HepG2 (cell line): ENCODE results near the gene RBM44. TPM values are rescaled to one million over a fixed set of nuclear protein-coding genes. Genes with fewer than 3 reads are reported as not detected.

Experiments
- ATF4 ChIP-seq, 2 experiments: fragments of 450-650 bp in 1 of 2; sonication (generic) in 1 of 2; formaldehyde crosslinking; IDR thresholded peaks; 2 replicates each; pipeline versions ENCODE4 v1.5.0 to v1.8.0; 2020 to 2022; ENCODE audit warnings: mild to moderate bottlenecking in 1 of 2, missing genetic modification reagents in 1 of 2
- DMTF1 ChIP-seq: sonication (generic); formaldehyde crosslinking; IDR thresholded peaks from 2 replicates; pipeline ENCODE4 v1.4.0; 2020; ENCODE audit warnings: mild to moderate bottlenecking, missing genetic modification reagents
- DNMT1 ChIP-seq: sonication (generic); formaldehyde crosslinking; IDR thresholded peaks from 2 replicates; pipeline ENCODE4 v1.5.1; 2020; ENCODE audit warnings: mild to moderate bottlenecking, missing genetic modification reagents
- DR1 ChIP-seq: sonication (generic); formaldehyde crosslinking; IDR thresholded peaks from 2 replicates; pipeline ENCODE4 v1.8.0; 2021; ENCODE audit warnings: mild to moderate bottlenecking, missing genetic modification reagents, inconsistent platforms
- ELK4 ChIP-seq: sonication (generic); formaldehyde crosslinking; IDR thresholded peaks from 2 replicates; pipeline ENCODE4 v1.9.0; 2021; ENCODE audit warnings: missing genetic modification reagents, borderline replicate concordance
- PRPF4 ChIP-seq: fragments of 200-400 bp; formaldehyde crosslinking; IDR thresholded peaks from 2 replicates; pipeline ENCODE4 v1.6.1; 2016; ENCODE audit warnings: low read length, low read depth; ENCODE audit not compliant: poor library complexity, severe bottlenecking
- SIN3B ChIP-seq: fragments of 150-350 bp; IDR thresholded peaks from 2 replicates; pipeline ENCODE4 v1.6.1; 2014; ENCODE audit warnings: low read length
- SMARCE1 ChIP-seq: fragments of 450-650 bp; IDR thresholded peaks from 2 replicates; pipeline ENCODE4 v1.6.1; 2017; ENCODE audit warnings: borderline replicate concordance
- ZFP36L2 ChIP-seq: sonication (generic); formaldehyde crosslinking; IDR thresholded peaks from 2 replicates; pipeline ENCODE4 v1.4.0; 2020; ENCODE audit warnings: missing genetic modification reagents
- ZNF10 ChIP-seq: sonication (generic); formaldehyde crosslinking; IDR thresholded peaks from 2 replicates; pipeline ENCODE4 v1.4.0; 2020; ENCODE audit warnings: mild to moderate bottlenecking, low read depth, missing genetic modification reagents, borderline replicate concordance
- ZNF431 ChIP-seq: sonication (generic); formaldehyde crosslinking; IDR thresholded peaks from 2 replicates; pipeline ENCODE4 v1.9.0; 2022; ENCODE audit warnings: missing genetic modification reagents, low read depth, mild to moderate bottlenecking, borderline replicate concordance
- ZNF446 ChIP-seq: sonication (generic); formaldehyde crosslinking; IDR thresholded peaks from 2 replicates; pipeline ENCODE4 v1.5.0; 2020; ENCODE audit warnings: mild to moderate bottlenecking, missing genetic modification reagents
- ZNF792 ChIP-seq: IDR thresholded peaks from 2 replicates; pipeline ENCODE4 v1.6.1; 2016
- polyA plus RNA-seq, 8 experiments: library from polyadenylated mRNA; depleted of rRNA in 3 of 8; stranded (reverse) in 7 of 8; unstranded in 1 of 8; fragments of >200 nt; fragmentation: Illumina TruSeq in 4 of 8; extraction: Trizol in 4 of 8; gene quantifications; 2 replicates each; pipeline versions ENCODE4 v1.2.1 to v1.2.3, GENCODE V29; 2011 to 2016; ENCODE audit warnings: low read depth in 4 of 8, missing spikeins in 1 of 8, mixed read lengths in 1 of 8; ENCODE audit not compliant: insufficient read depth in 1 of 8
- total RNA-seq, 5 experiments: library from RNA; depleted of rRNA; stranded (reverse); fragments of >200 nt; fragmentation: Illumina TruSeq; extraction: Trizol; gene quantifications; 2 replicates each; pipeline ENCODE4 v1.2.3, GENCODE V29; 2016; ENCODE audit warnings: low read depth in 1 of 5

RBM44 gene
- total and polyA plus RNA-seq, 2 of the 13 experiments (the other 11 are each of a cell fraction or from before 2014, with no cell fraction given), result 0.13 to 0.50 TPM

- TF ChIP-seq DMTF1 (no peak), DR1 (CRISPR knock-in tag) (no peak), DNMT1 (CRISPR knock-in tag) (no peak), ZNF446 (CRISPR knock-in tag) (no peak), ELK4 (CRISPR knock-in tag) (no peak), ZNF431 (CRISPR knock-in tag) (no peak), ZNF10 (CRISPR knock-in tag) (no peak), ZNF792 (CRISPR knock-in tag) (no peak), SMARCE1 (no peak), ZFP36L2 (CRISPR knock-in tag) (no peak), SIN3B (no peak), ATF4 (CRISPR knock-in tag; IDR thresholded peaks at IDR 0.05) (no peak), PRPF4 (no peak)
- TF ChIP-seq, all 625 proteins: peak for 0
Observed at GRCh38 chr2:237799060-237799428, 465 bp downstream of the RBM44 start (continued).
